ENCODE data around the gene ERI3.

ERI3 gene

DNA sequence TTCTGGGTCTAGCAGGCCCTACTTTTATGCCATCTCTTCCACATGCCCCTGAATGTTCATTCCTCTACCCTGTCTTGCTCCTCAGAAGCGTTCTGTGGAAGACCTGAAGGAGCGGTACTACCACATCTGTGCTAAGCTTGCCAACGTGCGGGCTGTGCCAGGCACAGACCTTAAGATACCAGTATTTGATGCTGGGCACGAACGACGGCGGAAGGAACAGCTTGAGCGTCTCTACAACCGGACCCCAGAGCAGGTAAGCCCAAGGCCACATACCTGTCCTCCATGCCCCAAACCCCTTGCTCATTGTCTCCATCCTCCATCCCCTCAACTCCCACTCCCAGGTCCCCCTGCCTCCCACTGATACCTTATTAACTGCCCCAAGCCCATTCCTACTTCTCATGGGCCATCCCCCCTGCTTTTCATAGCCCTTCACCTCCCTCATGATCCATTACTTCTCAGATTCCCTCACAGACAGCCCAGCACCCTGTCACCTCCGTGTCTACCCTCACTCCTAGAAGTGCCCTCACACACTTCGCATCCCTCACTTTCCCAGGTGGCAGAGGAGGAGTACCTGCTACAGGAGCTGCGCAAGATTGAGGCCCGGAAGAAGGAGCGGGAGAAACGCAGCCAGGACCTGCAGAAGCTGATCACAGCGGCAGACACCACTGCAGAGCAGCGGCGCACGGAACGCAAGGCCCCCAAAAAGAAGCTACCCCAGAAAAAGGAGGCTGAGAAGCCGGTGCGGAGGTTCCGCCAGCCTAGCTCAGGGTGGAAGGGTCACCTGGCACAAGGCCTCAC lies 136.4 kb downstream of the ERI3 start:
- Histone ChIP-seq H3K27me3 (ENCODE audit: insufficient read depth, low read length, poor library complexity, severe bottlenecking) (no peaks in the 10 kb centered on the region), H3K4me2 (ENCODE audit: low read depth, low read length, poor library complexity, severe bottlenecking) (no peak overlapping the region), H3K9me2 (replicated peaks; ENCODE audit: low read depth, low read length) (no peaks in the 10 kb centered on the region), H3F3A (ENCODE audit: low read depth) (no peaks in the 10 kb centered on the region), H3K9me3 (ENCODE audit: insufficient read depth, low read depth, low read length) (no peaks in the 10 kb centered on the region), H3K79me2 (ENCODE audit: insufficient read depth, low read length) (peaks cover 15% of the 10 kb centered on the region), H3K9ac (ENCODE audit: low read depth, low read length, poor library complexity, severe bottlenecking) (no peak overlapping the region), H2AFZ (ENCODE audit: low read length) (no peak overlapping the region), H3K4me1 (ENCODE audit: insufficient read depth, low read length, poor library complexity, severe bottlenecking) (peaks cover 10% of the 10 kb centered on the region), H3K36me3 (ENCODE audit: insufficient read depth, low read length) (peaks cover 47% of the 10 kb centered on the region; the same call in 1 of the 2 replicates), H4K20me1 (ENCODE audit: insufficient read depth, low read length, poor library complexity, severe bottlenecking) (peaks cover 3% of the 10 kb centered on the region), H3K4me3 (ENCODE audit: low read length, poor library complexity, severe bottlenecking) (no peak overlapping the region)
- no peak for TF ChIP-seq EZH2phosphoT487 (IDR thresholded peaks at IDR 0.05; ENCODE audit: borderline replicate concordance)
- TF ChIP-seq, protein P1, sequence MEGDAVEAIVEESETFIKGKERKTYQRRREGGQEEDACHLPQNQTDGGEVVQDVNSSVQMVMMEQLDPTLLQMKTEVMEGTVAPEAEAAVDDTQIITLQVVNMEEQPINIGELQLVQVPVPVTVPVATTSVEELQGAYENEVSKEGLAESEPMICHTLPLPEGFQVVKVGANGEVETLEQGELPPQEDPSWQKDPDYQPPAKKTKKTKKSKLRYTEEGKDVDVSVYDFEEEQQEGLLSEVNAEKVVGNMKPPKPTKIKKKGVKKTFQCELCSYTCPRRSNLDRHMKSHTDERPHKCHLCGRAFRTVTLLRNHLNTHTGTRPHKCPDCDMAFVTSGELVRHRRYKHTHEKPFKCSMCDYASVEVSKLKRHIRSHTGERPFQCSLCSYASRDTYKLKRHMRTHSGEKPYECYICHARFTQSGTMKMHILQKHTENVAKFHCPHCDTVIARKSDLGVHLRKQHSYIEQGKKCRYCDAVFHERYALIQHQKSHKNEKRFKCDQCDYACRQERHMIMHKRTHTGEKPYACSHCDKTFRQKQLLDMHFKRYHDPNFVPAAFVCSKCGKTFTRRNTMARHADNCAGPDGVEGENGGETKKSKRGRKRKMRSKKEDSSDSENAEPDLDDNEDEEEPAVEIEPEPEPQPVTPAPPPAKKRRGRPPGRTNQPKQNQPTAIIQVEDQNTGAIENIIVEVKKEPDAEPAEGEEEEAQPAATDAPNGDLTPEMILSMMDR (conservative IDR thresholded peaks at IDR 0.05; ENCODE audit: low read length), result no peak

DNA sequence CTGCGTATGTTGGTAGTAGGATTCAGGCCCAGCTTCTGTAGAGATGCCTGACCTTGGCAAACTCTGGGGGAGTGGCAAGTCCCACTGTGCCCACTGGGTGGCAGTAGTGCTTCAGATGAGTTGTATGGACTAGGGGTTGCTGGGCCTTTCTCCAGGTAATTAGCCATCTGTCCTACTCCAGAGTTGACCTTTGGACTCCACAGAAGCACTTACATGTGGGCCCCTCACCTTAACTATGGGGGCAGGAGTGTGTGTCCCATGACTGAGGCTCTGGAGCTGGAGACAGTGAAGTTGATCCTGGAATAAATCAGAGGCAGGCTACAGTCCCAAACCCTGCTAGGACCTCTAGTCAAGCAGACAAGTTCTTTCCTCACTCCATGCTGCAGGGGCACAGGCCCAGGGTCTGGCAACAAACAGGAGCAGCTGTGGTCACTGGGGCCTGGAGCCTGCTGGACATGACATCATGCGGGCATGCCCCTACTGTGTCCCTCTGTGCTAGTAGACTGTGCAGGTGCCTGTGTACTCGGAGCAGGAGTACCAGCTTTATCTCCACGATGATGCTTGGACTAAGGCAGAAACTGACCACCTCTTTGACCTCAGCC lies 137.1 kb downstream of the ERI3 start:
- Histone ChIP-seq H3K36me3 (ENCODE audit: insufficient read depth, low read length) (peaks cover 47% of the 10 kb centered on the region; the same call in 1 of the 2 replicates), H3K4me2 (ENCODE audit: low read depth, low read length, poor library complexity, severe bottlenecking) (no peak overlapping the region), H3K9me3 (ENCODE audit: insufficient read depth, low read depth, low read length) (no peaks in the 10 kb centered on the region), H3K4me1 (ENCODE audit: insufficient read depth, low read length, poor library complexity, severe bottlenecking) (peaks cover 13% of the 10 kb centered on the region), H3K9ac (ENCODE audit: low read depth, low read length, poor library complexity, severe bottlenecking) (no peak overlapping the region), H3K27me3 (ENCODE audit: insufficient read depth, low read length, poor library complexity, severe bottlenecking) (no peaks in the 10 kb centered on the region), H2AFZ (ENCODE audit: low read length) (no peak overlapping the region), H4K20me1 (ENCODE audit: insufficient read depth, low read length, poor library complexity, severe bottlenecking) (peaks cover 3% of the 10 kb centered on the region), H3F3A (ENCODE audit: low read depth) (no peaks in the 10 kb centered on the region), H3K79me2 (ENCODE audit: insufficient read depth, low read length) (peaks cover 19% of the 10 kb centered on the region), H3K4me3 (ENCODE audit: low read length, poor library complexity, severe bottlenecking) (no peak overlapping the region), H3K9me2 (replicated peaks; ENCODE audit: low read depth, low read length) (no peaks in the 10 kb centered on the region)
- TF ChIP-seq, protein P1 (conservative IDR thresholded peaks at IDR 0.05; ENCODE audit: low read length), result peak; percentile 94
- TF ChIP-seq EZH2phosphoT487 (IDR thresholded peaks at IDR 0.05; ENCODE audit: borderline replicate concordance), result no peak

DNA sequence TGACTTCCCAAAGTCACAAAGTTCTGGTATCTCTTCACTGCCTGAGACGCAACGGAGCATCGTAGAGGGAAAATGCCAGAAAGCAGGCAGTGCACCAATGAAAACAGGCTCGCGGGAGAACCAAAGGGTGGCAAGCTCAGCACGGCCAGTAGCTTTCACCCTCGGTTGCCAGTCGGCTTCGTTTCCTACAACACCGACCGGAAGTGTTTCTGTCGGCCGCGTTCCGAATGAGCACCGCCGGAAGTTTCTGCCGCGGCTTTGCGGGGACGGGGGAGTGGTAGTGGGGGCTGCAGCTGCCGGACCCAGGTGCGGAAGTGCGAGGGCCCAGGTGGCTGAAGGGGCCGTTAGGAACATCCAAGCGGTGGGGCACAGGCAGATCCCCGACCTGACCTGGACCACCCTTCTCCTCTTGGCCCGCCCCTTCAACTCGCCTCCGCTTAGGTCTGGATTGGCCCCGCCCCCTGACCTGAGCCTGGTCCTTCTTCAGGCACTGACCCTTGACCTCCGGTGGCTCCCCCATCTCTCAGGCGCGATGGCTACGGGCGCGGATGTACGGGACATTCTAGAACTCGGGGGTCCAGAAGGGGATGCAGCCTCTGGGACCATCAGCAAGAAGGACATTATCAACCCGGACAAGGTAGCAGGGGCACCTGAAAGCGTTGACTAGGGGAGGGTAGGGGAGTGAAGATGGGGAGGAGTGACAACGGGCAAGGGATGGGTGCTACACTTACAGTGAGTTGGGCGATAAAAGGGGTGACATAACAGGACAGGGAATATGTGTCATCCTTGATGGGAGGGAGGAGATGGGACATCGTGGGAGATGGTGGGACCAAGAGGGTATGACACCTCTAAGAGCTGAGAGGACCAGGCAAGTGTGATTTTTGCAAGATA lies 141.6 kb downstream of the ERI3 start, which contains the start of gene DMAP1:
DMAP1 (plus strand) TSS at position 250 of the 891 bp plus-strand sequence; CDS start at position 533, 283 bp downstream.
- Histone ChIP-seq H4K20me1 (ENCODE audit: insufficient read depth, low read length, poor library complexity, severe bottlenecking) (peaks cover 3% of the 10 kb centered on the region), H3K79me2 (ENCODE audit: insufficient read depth, low read length) (peaks cover 19% of the 10 kb centered on the region), H3K9ac (ENCODE audit: low read depth, low read length, poor library complexity, severe bottlenecking) (peak within 1 kb of the TSS; percentile 90), H3K27me3 (ENCODE audit: insufficient read depth, low read length, poor library complexity, severe bottlenecking) (no peaks in the 10 kb centered on the region), H3K9me2 (replicated peaks; ENCODE audit: low read depth, low read length) (no peaks in the 10 kb centered on the region), H3F3A (ENCODE audit: low read depth) (no peaks in the 10 kb centered on the region), H3K4me2 (ENCODE audit: low read depth, low read length, poor library complexity, severe bottlenecking) (peak within 1 kb of the TSS; percentile 92), H3K9me3 (ENCODE audit: insufficient read depth, low read depth, low read length) (no peaks in the 10 kb centered on the region), H3K4me1 (ENCODE audit: insufficient read depth, low read length, poor library complexity, severe bottlenecking) (peaks cover 22% of the 10 kb centered on the region), H2AFZ (ENCODE audit: low read length) (peak within 1 kb of the TSS; percentile 96), H3K4me3 (ENCODE audit: low read length, poor library complexity, severe bottlenecking) (peak within 1 kb of the TSS; percentile 97), H3K36me3 (ENCODE audit: insufficient read depth, low read length) (peaks cover 14% of the 10 kb centered on the region; the same call in 1 of the 2 replicates)
- no peak for TF ChIP-seq EZH2phosphoT487 (IDR thresholded peaks at IDR 0.05; ENCODE audit: borderline replicate concordance)
- TF ChIP-seq, protein P1 (conservative IDR thresholded peaks at IDR 0.05; ENCODE audit: low read length), result no peak
